ENCODE measurements around the gene CD101.

DNA sequence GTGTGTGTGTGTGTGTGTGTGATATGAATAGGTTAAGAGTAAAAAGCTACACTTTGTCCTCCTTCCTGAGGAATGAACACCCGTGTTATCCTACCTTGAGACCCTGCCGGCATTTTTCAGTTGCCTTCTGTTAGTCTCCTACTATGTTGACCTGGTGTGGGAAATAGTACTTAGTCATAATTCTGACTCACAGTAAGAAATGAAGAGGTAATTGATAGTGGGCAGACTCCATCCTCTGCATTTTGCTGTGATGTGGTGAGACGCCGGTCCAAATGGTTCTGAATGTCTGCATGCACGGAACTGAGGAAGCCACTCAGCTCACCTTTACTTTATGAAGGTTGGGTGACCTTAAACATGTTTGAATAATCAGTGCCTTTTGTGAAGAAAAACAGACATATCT, 12.6 kb downstream of the CD101 start:
- TF ChIP-seq, protein P1, sequence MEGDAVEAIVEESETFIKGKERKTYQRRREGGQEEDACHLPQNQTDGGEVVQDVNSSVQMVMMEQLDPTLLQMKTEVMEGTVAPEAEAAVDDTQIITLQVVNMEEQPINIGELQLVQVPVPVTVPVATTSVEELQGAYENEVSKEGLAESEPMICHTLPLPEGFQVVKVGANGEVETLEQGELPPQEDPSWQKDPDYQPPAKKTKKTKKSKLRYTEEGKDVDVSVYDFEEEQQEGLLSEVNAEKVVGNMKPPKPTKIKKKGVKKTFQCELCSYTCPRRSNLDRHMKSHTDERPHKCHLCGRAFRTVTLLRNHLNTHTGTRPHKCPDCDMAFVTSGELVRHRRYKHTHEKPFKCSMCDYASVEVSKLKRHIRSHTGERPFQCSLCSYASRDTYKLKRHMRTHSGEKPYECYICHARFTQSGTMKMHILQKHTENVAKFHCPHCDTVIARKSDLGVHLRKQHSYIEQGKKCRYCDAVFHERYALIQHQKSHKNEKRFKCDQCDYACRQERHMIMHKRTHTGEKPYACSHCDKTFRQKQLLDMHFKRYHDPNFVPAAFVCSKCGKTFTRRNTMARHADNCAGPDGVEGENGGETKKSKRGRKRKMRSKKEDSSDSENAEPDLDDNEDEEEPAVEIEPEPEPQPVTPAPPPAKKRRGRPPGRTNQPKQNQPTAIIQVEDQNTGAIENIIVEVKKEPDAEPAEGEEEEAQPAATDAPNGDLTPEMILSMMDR (IDR thresholded peaks at IDR 0.05): no peak
- TF ChIP-seq POLR2A (IDR thresholded peaks at IDR 0.05) (no peak), EP300 (IDR thresholded peaks at IDR 0.05) (no peak)
